Ishikawa (cell line): ENCODE data around the gene GNB5.

ENCODE experiments used
- CEBPB ChIP-seq: IDR thresholded peaks from 2 replicates; pipeline ENCODE4 v1.6.1; 2012
- CREB1 ChIP-seq: IDR thresholded peaks from 2 replicates; pipeline ENCODE4 v1.6.1; 2012; ENCODE audit warnings: low read depth
- EP300 ChIP-seq: IDR thresholded peaks from 2 replicates; pipeline ENCODE4 v1.6.1; 2012; ENCODE audit warnings: borderline replicate concordance
- FOXM1 ChIP-seq: IDR thresholded peaks from 2 replicates; pipeline ENCODE4 v1.6.1; 2012; ENCODE audit warnings: low read depth, borderline replicate concordance
- NFIC ChIP-seq: IDR thresholded peaks from 2 replicates; pipeline ENCODE4 v1.6.1; 2012
- RAD21 ChIP-seq: IDR thresholded peaks from 2 replicates; pipeline ENCODE4 v1.6.1; 2012; ENCODE audit warnings: low read depth
- TCF12 ChIP-seq: IDR thresholded peaks from 2 replicates; pipeline ENCODE4 v1.6.1; 2012; ENCODE audit warnings: low read depth
- YY1 ChIP-seq: IDR thresholded peaks from 2 replicates; pipeline ENCODE4 v1.6.1; 2012; ENCODE audit warnings: low read depth
- ZBTB7A ChIP-seq: IDR thresholded peaks from 2 replicates; pipeline ENCODE4 v1.6.1; 2012; ENCODE audit warnings: low read depth
- TF ChIP-seq, protein P1 (sequence below): IDR thresholded peaks from 2 replicates; pipeline ENCODE4 v1.6.1; 2012
- TF ChIP-seq, protein P2 (sequence below): IDR thresholded peaks from 2 replicates; pipeline ENCODE4 v1.6.1; 2012
- TF ChIP-seq, protein P3 (sequence below): IDR thresholded peaks from 2 replicates; pipeline ENCODE4 v1.6.1; 2012; ENCODE audit warnings: low read depth, mild to moderate bottlenecking

DNA sequence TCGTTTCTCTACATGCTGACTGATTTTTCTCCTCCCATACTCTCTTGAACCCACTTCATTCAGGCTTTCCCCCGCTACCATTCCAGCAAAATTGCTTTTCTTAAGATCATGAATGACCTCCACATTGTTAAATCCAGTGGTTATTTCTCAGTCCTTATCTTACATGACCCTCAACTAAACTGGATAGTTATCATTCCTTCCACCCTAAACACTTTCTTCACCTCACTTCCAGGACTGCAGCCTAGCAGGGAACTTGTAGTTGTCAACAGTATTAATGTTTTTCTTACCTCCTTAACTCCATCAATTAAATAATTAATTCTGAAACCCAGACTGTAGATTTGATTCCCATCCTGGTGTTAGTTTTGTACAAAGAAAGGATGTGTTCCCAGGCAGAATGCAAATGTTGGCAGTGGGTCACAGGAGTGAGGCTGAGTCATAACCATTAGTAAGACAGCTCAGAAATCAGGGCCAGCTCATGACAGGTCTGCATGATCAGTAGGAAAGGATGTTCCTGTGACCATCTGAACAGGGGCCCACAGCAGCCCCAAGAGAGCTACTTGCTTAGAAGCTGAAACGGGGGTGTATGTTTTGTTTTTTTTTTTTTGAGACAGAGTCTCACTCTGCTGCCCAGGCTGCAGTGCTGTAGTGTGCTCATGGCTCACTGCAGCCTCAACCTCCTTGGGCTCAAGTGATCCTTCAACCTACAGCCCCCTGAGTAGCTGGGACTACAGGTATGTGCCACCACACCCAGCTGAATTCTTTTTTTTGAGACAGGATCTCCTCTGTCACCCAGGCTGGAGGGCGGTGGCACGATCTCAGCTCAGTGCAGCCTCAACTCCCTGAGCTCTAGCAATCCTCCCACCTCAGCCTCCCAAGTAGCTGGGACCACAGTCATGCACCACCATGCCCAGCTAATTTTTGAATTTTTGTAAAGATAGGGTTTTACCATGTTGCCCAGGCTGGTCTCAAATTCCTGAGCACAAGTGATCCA is 87.7 kb downstream of the GNB5 start:
- TF ChIP-seq CREB1 = no peak
- TF ChIP-seq RAD21 = no peak
- no peak for TF ChIP-seq ZBTB7A
- TF ChIP-seq CEBPB = no peak
- TF ChIP-seq, protein P1, sequence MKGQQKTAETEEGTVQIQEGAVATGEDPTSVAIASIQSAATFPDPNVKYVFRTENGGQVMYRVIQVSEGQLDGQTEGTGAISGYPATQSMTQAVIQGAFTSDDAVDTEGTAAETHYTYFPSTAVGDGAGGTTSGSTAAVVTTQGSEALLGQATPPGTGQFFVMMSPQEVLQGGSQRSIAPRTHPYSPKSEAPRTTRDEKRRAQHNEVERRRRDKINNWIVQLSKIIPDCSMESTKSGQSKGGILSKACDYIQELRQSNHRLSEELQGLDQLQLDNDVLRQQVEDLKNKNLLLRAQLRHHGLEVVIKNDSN = no peak
- no peak for TF ChIP-seq TCF12
- TF ChIP-seq EP300 = no peak
- TF ChIP-seq, protein P2, sequence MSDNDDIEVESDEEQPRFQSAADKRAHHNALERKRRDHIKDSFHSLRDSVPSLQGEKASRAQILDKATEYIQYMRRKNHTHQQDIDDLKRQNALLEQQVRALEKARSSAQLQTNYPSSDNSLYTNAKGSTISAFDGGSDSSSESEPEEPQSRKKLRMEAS = no peak
- no peak for TF ChIP-seq YY1
- no peak for TF ChIP-seq FOXM1
- no peak for TF ChIP-seq NFIC
- TF ChIP-seq, protein P3, sequence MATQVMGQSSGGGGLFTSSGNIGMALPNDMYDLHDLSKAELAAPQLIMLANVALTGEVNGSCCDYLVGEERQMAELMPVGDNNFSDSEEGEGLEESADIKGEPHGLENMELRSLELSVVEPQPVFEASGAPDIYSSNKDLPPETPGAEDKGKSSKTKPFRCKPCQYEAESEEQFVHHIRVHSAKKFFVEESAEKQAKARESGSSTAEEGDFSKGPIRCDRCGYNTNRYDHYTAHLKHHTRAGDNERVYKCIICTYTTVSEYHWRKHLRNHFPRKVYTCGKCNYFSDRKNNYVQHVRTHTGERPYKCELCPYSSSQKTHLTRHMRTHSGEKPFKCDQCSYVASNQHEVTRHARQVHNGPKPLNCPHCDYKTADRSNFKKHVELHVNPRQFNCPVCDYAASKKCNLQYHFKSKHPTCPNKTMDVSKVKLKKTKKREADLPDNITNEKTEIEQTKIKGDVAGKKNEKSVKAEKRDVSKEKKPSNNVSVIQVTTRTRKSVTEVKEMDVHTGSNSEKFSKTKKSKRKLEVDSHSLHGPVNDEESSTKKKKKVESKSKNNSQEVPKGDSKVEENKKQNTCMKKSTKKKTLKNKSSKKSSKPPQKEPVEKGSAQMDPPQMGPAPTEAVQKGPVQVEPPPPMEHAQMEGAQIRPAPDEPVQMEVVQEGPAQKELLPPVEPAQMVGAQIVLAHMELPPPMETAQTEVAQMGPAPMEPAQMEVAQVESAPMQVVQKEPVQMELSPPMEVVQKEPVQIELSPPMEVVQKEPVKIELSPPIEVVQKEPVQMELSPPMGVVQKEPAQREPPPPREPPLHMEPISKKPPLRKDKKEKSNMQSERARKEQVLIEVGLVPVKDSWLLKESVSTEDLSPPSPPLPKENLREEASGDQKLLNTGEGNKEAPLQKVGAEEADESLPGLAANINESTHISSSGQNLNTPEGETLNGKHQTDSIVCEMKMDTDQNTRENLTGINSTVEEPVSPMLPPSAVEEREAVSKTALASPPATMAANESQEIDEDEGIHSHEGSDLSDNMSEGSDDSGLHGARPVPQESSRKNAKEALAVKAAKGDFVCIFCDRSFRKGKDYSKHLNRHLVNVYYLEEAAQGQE = no peak
